Naive B cell (primary cell): Measurements from ENCODE around the gene LRFN2. TPM values are rescaled to one million over a fixed set of nuclear protein-coding genes. Genes with fewer than 3 reads are reported as not detected.

Experiments used
- ATAC-seq, 2 donors: fragments of 150-1000 bp; cut with Tn5 transposase; 2 replicates each; pipeline ENCODE4 v1.10.0; 2021; ENCODE audit warnings: low read depth in 2 of 2, mild to moderate bottlenecking in 2 of 2, moderate library complexity in 2 of 2
- DNase-seq: peaks from one replicate; pipeline ENCODE4 v3.0.0; 2022
- H3K27ac Mint-ChIP-seq, 6 donors: one replicate each; pipeline ENCODE4 v1.8.0; 2020 to 2022; ENCODE audit warnings: mild to moderate bottlenecking in 6 of 6, mixed read lengths in 6 of 6, moderate library complexity in 5 of 6, inconsistent platforms in 2 of 6
- H3K27me3 Mint-ChIP-seq, 3 donors: one replicate each; pipeline ENCODE4 v1.8.0; 2021 to 2022; ENCODE audit warnings: mixed read lengths in 3 of 3, mild to moderate bottlenecking in 1 of 3
- H3K36me3 Mint-ChIP-seq, 2 donors: one replicate each; pipeline ENCODE4 v1.8.0; 2020 to 2022; ENCODE audit warnings: mixed read lengths in 2 of 2, inconsistent platforms in 1 of 2, mild to moderate bottlenecking in 1 of 2
- H3K4me1 Mint-ChIP-seq, 3 donors: one replicate each; pipeline ENCODE4 v1.8.0; 2020 to 2022; ENCODE audit warnings: mixed read lengths in 3 of 3, inconsistent platforms in 1 of 3, mild to moderate bottlenecking in 1 of 3, moderate library complexity in 1 of 3
- H3K4me3 Mint-ChIP-seq, 8 donors: one replicate each; pipeline ENCODE4 v1.8.0; 2020 to 2022; ENCODE audit warnings: mild to moderate bottlenecking in 8 of 8, mixed read lengths in 8 of 8, moderate library complexity in 8 of 8, inconsistent platforms in 2 of 8
- H3K9me3 Mint-ChIP-seq, 7 donors: one replicate each; pipeline ENCODE4 v1.8.0; 2020 to 2022; ENCODE audit warnings: mixed read lengths in 7 of 7, mild to moderate bottlenecking in 5 of 7, inconsistent platforms in 2 of 7, moderate library complexity in 1 of 7
- polyA plus RNA-seq, 6 donors: library from polyadenylated mRNA; unstranded; fragments of 300-500 nt; fragmentation: Illumina TruSeq; gene quantifications; one replicate each; pipeline ENCODE4 v1.2.3, GENCODE V29; 2021; ENCODE audit warnings: low read depth in 6 of 6

LRFN2 gene
- polyA plus RNA-seq, 6 donors from 2014 or later, result not detected

DNA sequence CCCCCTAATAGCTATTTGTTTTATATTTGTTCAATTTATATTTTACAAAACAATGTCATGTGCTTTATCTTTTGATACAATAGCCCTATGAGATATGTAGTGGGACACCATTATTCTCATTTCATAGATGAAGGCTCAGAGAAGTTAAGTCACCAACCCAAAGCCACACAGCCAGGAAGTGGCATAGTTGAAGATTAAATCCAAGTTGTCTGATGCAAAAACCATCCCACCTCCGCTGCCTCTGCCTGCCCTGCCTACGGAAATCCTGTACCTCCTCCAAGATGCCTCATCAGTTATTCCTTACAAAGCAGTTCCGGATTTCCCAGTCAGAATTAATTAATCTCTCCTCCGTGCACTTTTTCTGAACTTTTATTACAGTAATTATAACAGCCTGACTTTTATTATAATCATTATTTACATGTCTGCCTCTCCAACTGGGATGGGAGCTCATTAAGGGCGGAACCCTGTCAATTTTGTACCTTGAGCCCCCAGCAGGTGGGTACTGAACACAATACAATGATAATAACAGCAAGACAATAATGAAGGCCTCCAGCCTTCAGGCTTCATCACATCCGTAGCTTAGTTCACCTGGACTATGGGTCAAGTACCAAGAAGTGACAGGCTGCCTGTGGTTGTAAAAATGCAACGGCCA lies 54.7 kb downstream of the LRFN2 start:
- no peaks in the 10 kb centered on the region for H3K9me3 Mint-ChIP-seq
- no peaks in the 10 kb centered on the region for H3K36me3 Mint-ChIP-seq
- DNase-seq, result no peak
- no peaks in the 10 kb centered on the region for H3K27me3 Mint-ChIP-seq
- ATAC-seq, result no peak
- H3K4me1 Mint-ChIP-seq, result no peaks in the 10 kb centered on the region
- no peak overlapping the region for H3K27ac Mint-ChIP-seq
- H3K4me3 Mint-ChIP-seq, result no peak overlapping the region

- ATAC-seq, result no peak
- no peaks in the 10 kb centered on the region for H3K27me3 Mint-ChIP-seq
- DNase-seq, result no peak
- H3K4me1 Mint-ChIP-seq, result no peaks in the 10 kb centered on the region
- no peak overlapping the region for H3K4me3 Mint-ChIP-seq
- no peaks in the 10 kb centered on the region for H3K9me3 Mint-ChIP-seq
- no peaks in the 10 kb centered on the region for H3K36me3 Mint-ChIP-seq
- no peak overlapping the region for H3K27ac Mint-ChIP-seq
Measured at GRCh38 chr6:40529919-40530318, 57.2 kb downstream of the LRFN2 start.

DNA sequence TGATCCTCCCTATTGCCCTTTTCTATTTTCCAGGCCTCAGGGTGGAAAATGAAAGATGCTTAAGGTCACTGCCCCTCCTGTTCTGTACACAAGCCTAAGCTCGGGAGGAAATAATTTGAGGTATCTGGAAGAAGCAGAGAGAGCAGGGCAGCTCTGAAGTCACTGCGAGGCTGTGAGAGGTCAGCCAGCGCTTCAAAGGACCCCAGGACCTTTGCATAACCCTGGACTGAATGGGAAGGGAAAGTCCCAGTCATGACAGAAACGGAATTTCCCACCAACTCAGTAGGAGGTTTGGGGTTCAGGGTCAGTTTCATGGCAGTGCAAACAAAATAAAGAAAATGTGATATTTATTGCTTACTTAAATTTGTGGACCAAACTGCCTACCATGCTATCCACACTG lies 58.1 kb downstream of the LRFN2 start:
- Mint-ChIP-seq H3K27me3 (no peaks in the 10 kb centered on the region), H3K4me3 (no peak overlapping the region), H3K4me1 (no peaks in the 10 kb centered on the region), H3K9me3 (no peaks in the 10 kb centered on the region), H3K36me3 (no peaks in the 10 kb centered on the region), H3K27ac (no peak overlapping the region)
- ATAC-seq (no peak), DNase-seq (no peak)

- Mint-ChIP-seq H3K4me3 (no peak overlapping the region), H3K4me1 (no peaks in the 10 kb centered on the region), H3K27ac (no peak overlapping the region), H3K9me3 (no peaks in the 10 kb centered on the region), H3K36me3 (no peaks in the 10 kb centered on the region), H3K27me3 (no peaks in the 10 kb centered on the region)
- ATAC-seq (no peak), DNase-seq (no peak)
Measured at GRCh38 chr6:40528051-40528450, 59.1 kb downstream of the LRFN2 start.

DNA sequence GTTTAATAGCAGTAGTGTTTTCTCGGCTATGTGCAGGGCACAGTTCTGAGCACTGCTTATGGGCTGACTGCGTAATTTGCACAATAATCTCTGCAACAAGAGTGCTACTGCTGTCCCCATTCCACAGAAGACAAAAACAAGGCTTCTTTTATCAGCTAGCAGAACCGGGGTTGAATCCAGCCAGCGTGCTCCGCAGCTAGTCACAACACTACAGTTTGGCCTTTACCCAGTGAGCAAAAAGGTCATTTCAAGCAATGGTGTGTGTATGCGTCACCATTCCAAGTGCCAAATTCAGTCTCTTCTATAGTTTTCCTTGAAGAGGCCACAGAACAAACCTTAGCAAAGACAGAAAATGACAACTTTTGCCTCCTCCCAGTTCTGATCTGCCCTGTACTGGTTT lies 61.1 kb downstream of the LRFN2 start:
- Mint-ChIP-seq H3K4me3 (no peak overlapping the region), H3K27ac (no peak overlapping the region), H3K9me3 (no peaks in the 10 kb centered on the region), H3K27me3 (no peaks in the 10 kb centered on the region), H3K4me1 (no peaks in the 10 kb centered on the region), H3K36me3 (no peaks in the 10 kb centered on the region)
- DNase-seq (no peak), ATAC-seq (no peak)

DNA sequence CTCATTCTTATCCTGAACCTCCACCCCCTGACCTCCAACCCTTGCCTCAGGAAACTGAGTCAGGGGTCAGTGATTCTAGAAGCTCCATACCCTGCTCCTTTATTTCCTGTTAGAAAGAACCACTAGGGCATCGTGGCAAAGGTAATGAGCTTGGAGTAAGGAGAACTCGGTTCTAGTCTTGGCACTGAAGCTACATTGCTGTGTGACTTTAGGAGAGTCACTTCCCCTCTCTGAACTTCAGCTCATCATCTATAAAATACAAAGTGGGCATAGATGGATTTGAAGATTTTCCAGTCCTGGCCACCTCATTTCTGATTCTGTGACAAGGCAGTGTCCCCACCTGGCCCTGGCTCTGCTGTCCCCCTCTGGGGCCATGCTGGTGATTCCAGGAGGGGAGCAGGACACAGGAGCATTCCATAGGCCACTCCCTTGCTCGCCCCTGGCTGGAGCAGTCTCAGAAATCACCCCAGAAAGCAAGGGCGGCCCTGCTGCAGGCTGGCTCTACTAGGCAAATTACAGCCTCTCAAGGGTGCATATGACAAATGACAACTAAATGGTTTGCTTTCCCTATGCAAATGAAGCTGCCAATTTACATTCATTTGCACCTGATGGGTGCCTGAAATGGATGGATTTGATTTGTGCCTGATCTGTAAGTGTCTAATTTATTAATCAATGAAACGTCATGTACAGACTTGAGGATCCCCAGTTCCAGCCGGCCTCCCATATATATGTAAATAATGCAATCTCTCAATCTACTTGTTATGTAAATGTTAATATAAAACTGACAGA lies 62.2 kb downstream of the LRFN2 start:
- no peak for ATAC-seq
- Mint-ChIP-seq H3K36me3 (no peaks in the 10 kb centered on the region), H3K4me3 (no peak overlapping the region), H3K9me3 (no peaks in the 10 kb centered on the region), H3K27ac (peak overlapping the region in 1 of 6 donors; percentile 50), H3K4me1 (no peaks in the 10 kb centered on the region), H3K27me3 (no peaks in the 10 kb centered on the region)
- no peak for DNase-seq

- peaks cover 0 to 8% (median 0%) of the 10 kb centered on the region in 3 donors for H3K27me3 Mint-ChIP-seq
- DNase-seq, result no peak
- no peaks in the 10 kb centered on the region for H3K9me3 Mint-ChIP-seq
- H3K27ac Mint-ChIP-seq, result no peak overlapping the region
- no peak for ATAC-seq
- no peaks in the 10 kb centered on the region for H3K36me3 Mint-ChIP-seq
- H3K4me3 Mint-ChIP-seq, result no peak overlapping the region
- H3K4me1 Mint-ChIP-seq, result no peaks in the 10 kb centered on the region
Measured at GRCh38 chr6:40523505-40524172, 63.5 kb downstream of the LRFN2 start.

DNA sequence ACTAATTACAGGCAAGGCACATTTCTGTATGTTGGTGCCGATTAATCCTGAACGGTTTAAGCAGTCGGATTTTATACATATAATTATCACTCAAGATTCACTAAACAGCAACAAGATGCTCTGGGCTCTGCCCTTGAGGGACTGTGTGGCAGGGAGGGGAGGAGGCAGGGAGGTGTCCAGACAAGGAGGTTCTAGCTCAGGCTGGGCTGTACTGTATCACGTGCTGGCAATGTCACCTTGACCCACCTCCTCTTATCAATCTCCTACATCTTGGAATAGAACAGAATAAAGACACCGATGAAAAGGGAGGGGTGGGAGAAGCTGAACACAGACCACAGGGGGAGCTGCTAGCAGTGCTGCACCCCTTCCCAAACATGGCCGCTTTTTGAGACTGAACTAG lies 65.7 kb downstream of the LRFN2 start:
- ATAC-seq (no peak), DNase-seq (no peak)
- Mint-ChIP-seq H3K27me3 (peaks cover 0 to 8% (median 0%) of the 10 kb centered on the region in 3 donors), H3K36me3 (no peaks in the 10 kb centered on the region), H3K4me3 (no peak overlapping the region), H3K4me1 (no peaks in the 10 kb centered on the region), H3K27ac (no peak overlapping the region), H3K9me3 (no peaks in the 10 kb centered on the region)

DNA sequence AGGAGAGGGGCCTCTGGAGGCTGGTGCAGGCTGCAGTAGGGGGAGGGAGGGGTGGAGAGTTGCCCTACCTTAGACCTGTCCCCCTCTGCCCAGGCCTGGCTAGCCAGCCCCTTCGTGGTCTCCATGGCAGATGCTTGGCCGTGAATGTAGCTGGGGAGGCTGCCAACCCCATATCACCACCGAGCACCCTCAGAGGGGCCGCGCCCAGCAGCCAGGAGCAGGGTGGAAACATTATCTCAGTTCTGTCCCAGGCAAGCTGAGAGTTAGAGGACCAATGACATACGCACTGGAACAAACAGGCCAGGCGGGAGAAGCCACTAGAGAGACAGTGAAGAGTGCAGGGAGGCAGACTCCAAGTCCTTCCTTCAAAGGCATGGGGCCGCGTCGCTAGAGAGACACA lies 66.5 kb downstream of the LRFN2 start:
- H3K9me3 Mint-ChIP-seq, result no peaks in the 10 kb centered on the region

GRCh38 chr6:40520084-40520483 lies 67.1 kb downstream of the LRFN2 start:
- Mint-ChIP-seq H3K9me3 (no peaks in the 10 kb centered on the region), H3K36me3 (no peaks in the 10 kb centered on the region), H3K4me1 (no peaks in the 10 kb centered on the region), H3K4me3 (no peak overlapping the region), H3K27ac (no peak overlapping the region), H3K27me3 (peaks cover 0 to 8% (median 0%) of the 10 kb centered on the region in 3 donors)
- ATAC-seq, result no peak
- DNase-seq, result no peak

More for the DNA sequence above, 66.5 kb downstream of the LRFN2 start:
- Mint-ChIP-seq H3K36me3 (no peaks in the 10 kb centered on the region), H3K27me3 (peaks cover 0 to 8% (median 0%) of the 10 kb centered on the region in 3 donors), H3K4me1 (no peaks in the 10 kb centered on the region), H3K27ac (no peak overlapping the region), H3K4me3 (no peak overlapping the region)
- DNase-seq (no peak), ATAC-seq (no peak)

DNA sequence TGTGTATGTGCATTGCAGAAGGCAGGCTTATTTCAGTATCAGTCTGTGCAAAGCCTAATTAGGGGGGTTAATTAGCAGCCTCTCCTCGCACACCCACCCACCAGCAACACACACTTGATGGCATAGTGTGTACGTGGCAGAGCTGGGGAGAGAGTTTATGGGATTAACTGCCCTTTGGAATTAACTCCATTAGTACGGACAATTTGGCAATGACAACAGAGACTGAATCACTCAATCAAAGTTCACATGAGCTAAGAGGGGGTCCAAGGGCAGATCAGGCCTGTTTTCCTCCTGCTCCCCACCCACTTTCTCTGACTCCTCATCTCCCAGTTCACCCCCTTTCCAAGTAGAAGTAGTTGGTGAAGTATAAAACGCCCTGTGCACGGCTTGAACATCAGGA lies 69.5 kb downstream of the LRFN2 start:
- no peaks in the 10 kb centered on the region for H3K9me3 Mint-ChIP-seq
- H3K36me3 Mint-ChIP-seq, result no peaks in the 10 kb centered on the region
- DNase-seq (no peak), ATAC-seq (no peak)
- H3K4me3 Mint-ChIP-seq, result no peak overlapping the region
- peaks cover 0 to 8% (median 0%) of the 10 kb centered on the region in 3 donors for H3K27me3 Mint-ChIP-seq
- H3K27ac Mint-ChIP-seq, result no peak overlapping the region
- no peaks in the 10 kb centered on the region for H3K4me1 Mint-ChIP-seq

DNA sequence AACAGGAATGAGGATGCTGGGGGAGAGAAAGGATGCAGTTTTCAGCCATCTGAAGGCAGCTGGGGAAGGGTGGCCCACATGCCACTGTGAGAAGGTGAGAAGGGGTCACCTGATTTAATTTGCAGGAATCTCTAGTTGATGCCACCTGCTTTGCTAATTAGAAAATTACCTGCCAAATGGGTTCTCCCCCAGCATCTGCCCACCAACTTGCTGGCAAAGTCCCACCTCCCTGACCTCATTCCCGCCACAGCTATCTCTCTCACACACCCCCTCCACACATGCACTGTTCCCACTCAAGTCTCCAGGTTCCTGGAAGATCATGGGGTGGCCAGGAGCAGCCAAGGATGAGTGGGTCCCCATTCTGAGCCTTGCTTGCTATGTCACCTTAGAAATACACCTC lies 70.7 kb downstream of the LRFN2 start:
- Mint-ChIP-seq H3K27me3 (peaks cover 0 to 8% (median 0%) of the 10 kb centered on the region in 3 donors), H3K9me3 (no peaks in the 10 kb centered on the region), H3K4me1 (no peaks in the 10 kb centered on the region), H3K36me3 (no peaks in the 10 kb centered on the region), H3K27ac (peak overlapping the region in 1 of 6 donors; percentile 39), H3K4me3 (no peak overlapping the region)
- no peak for DNase-seq
- ATAC-seq, result no peak

DNA sequence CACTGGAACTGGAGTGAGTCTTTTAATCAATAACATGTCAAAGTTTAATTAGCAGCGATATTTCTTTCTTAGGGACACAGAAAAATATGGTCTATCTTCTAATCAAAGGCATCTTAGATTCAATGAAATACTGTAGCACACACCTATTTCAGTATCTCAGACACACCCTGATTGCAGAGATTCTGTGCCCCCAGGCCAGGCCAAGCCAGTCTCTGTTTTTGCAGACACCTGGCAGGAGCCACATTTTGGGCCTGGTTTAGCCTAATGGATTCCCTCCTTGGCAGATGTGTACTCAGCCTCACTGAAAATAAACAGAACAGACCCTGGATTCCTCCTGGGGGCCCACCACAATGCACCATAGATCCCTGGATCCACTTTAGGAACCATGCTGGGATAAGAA lies 74.8 kb downstream of the LRFN2 start:
- Mint-ChIP-seq H3K4me1 (no peaks in the 10 kb centered on the region), H3K4me3 (no peak overlapping the region), H3K27ac (no peak overlapping the region), H3K9me3 (no peaks in the 10 kb centered on the region), H3K36me3 (no peaks in the 10 kb centered on the region), H3K27me3 (no peaks in the 10 kb centered on the region)
- DNase-seq, result no peak
- no peak for ATAC-seq

GRCh38 chr6:40511884-40512283 lies 75.3 kb downstream of the LRFN2 start:
- no peaks in the 10 kb centered on the region for H3K36me3 Mint-ChIP-seq
- H3K4me1 Mint-ChIP-seq, result no peaks in the 10 kb centered on the region
- H3K27ac Mint-ChIP-seq, result peak overlapping the region in 2 of 6 donors; percentile 25 to 63
- H3K4me3 Mint-ChIP-seq, result no peak overlapping the region
- ATAC-seq (no peak), DNase-seq (no peak)
- no peaks in the 10 kb centered on the region for H3K27me3 Mint-ChIP-seq
- no peaks in the 10 kb centered on the region for H3K9me3 Mint-ChIP-seq
